ENCODE results near the gene SMPDL3B.

SMPDL3B gene, protein sequence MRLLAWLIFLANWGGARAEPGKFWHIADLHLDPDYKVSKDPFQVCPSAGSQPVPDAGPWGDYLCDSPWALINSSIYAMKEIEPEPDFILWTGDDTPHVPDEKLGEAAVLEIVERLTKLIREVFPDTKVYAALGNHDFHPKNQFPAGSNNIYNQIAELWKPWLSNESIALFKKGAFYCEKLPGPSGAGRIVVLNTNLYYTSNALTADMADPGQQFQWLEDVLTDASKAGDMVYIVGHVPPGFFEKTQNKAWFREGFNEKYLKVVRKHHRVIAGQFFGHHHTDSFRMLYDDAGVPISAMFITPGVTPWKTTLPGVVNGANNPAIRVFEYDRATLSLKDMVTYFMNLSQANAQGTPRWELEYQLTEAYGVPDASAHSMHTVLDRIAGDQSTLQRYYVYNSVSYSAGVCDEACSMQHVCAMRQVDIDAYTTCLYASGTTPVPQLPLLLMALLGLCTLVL

DNA sequence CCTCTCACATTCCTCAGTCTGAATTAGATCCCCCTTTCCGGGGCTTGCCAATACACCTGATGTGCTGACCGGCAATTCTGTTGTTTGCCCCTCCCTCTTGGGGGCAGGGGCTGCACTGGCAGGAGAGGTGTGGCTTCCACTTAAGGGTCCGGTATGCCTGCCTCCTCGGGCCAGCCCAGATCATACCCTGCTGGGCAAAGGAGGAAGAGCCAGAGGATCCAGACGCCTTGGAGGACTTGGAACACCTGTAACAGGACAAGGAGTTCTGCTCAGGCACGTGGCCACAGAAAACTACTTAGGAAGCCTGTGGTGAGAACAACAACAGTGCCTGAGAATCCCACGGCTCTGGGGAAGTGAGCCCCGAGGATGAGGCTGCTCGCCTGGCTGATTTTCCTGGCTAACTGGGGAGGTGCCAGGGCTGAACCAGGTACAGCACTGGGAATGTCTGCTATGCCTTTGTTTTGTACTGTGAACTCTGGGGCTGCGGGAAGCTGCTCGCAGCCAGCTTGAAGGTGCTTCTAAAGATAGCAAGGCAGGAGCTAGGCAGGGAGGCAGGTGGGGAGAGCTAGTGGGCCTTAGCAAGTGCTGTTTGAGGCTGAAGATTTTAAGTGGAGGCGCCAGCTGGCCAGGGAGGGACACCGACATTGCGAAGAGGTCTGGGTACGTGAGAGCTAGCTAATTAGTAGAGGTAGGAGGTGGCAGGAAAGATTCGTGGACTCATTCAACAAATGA is at the start of gene SMPDL3B:
Gene SMPDL3B (plus strand): TSS at position 183 of the 732 bp plus-strand sequence. CDS start 184 bp downstream, at position 367.
- no peak for DNase-seq

DNA sequence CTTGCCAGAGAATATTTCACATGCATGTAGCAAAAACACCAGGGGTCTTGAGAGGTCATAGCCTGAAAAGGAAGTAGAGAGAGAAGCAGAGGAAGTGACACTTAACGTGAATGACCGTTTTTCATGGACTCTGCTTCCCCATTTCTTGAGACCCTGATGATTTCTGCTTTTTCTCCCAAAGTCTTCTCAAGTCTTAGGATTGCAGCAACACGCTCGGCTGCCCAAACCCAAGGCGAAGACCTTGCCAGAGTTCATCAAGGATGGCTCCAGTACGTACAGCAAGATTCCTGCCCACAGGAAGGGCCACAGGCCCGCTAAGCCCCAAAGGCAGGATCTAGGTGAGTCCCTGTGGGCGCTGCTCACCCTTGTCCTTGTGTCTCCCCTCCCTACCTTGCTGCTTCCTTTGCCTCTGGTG is 49.7 kb upstream of the SMPDL3B start:
- DNase-seq: no peak

- DNase-seq: no peak
Observed at GRCh38 chr1:27885621-27886352, 49.0 kb upstream of the SMPDL3B start.

DNA sequence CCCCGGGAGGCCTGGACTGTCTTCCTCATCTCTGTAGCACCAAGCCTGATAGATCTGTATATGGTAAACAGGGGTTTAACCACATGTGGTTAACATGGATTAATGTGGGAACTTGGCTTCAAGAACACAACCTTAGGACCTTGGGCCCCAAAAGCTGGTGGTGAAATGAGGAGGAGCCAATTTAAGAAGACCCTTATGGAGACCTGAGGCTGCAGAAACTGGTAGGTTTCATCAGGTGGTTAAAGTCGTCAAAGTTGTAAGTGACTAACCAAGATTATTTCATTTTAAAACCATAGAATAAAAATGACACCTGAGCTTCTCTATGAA is 48.5 kb upstream of the SMPDL3B start:
- no peak for DNase-seq

DNA sequence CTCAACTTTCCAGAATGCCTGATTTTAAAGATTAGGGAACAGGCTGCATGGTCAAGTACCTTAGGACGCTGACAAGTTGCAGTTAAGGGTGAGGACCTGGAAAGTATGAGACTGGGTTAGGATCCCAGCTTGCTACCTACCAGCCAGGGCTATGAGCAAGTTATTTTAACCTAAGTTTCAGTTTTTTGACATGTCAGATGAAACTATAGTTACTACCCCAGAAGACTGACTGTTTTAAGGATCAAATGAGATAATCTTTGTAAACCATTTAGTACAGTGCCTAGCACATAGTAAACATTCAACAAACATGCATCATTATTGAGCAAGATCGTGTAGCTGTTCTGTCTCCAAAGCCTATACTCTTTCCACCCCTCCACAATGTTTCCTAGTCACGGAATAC is 48.1 kb upstream of the SMPDL3B start:
- no peak for DNase-seq

DNA sequence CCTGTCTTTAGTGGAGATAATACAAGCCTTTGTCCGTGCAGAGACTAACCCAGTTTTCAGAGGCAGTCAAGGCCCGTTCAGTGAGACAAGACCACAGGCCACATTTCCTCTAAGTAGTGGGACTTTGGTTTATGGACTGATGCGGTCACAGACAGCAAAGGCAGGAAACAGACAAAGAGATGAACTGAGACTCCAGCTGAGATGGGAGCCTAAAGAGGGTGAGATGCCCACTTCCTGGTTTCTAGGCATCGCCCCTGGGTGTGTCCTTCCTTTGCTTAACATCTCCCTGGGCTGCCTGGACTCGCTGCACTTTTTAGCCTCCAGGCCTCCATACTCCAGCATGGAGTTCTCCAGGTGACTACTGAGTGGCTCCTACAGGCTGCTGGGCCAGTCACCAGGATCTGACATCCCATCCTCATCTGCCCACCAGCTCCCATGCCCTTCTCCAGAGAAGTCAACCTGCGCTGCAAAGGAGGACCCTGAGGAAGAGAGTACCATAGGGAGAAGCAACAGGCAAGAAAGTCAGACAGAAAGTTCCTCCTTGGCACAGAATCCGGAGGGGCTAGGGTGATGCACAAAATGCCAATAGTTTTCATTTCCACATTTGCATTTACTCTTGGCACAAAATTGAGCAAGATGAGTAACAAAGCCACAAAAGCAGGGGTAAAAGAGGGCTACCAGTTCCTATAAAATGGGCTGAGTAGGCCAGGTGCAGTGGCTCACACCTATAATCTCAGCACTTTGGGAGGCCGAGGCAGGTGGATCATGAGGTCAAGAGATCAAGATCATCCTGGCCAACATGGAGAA is 47.4 kb upstream of the SMPDL3B start:
- peak; percentile 28 for DNase-seq

DNA sequence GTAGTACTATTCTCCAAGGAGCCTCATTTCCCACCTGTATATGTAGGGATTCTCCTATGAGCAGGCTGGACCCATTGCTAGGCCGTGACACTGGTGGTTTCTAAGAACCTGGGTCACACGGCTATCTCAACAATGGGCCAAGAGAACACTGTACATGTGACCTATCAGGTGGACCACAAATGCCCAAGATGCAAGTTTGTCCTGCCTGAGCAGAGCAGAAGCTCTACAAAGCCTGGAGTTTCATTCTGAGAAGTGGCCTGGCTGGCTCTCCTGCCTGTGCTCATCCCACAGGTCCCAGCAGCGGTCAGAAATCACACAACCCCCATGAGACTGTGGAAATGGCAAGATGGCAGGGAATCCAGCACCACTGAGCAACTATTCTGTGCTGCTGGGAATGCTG is 45.3 kb upstream of the SMPDL3B start:
- DNase-seq: no peak

- no peak for DNase-seq
Observed at GRCh38 chr1:27891196-27891889, 43.5 kb upstream of the SMPDL3B start.

GRCh38 chr1:27894521-27894920 is 40.3 kb upstream of the SMPDL3B start:
- DNase-seq: no peak

DNA sequence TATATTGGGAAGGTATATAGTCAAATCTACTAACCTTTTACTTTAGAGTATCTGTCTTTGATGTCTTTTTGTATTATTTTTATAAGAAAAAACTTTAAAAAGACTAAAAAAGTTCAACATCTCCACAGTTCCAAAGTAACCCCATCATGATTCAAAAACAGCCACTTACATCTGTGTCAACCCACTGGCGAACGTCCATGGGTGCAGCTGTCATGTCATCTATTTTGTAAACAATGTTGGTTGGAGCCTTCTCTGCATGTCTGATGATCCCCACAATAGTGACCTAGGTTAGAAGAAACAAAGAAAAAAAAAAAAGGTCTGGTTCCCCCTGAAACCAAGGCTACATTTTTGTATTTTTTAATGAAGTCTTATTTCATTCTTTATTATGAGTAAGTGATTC is 28.0 kb upstream of the SMPDL3B start:
- DNase-seq: no peak

- DNase-seq: no peak
Observed at GRCh38 chr1:27912429-27912828, 22.4 kb upstream of the SMPDL3B start.

GRCh38 chr1:27915082-27915575 is 19.7 kb upstream of the SMPDL3B start:
- DNase-seq: no peak

DNA sequence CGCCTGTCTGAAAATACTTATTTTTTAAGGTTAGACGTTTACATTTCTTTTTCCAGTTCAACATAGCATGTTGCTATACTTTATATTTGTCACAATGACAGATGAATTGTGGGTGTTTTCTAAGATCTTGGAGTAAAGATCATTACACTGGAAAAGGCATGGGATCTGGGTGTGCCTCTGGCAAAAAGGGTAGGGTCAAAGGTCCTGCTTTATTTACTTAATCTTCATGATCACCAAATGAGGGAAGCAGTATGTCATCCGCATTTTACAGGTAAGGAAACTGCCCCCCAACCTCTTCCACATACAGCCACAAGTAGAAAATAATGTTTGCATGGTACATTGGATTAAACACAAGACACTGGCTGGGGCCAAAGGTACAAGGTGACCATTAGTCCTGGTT is 12.5 kb upstream of the SMPDL3B start:
- no peak for DNase-seq

- DNase-seq: no peak
Observed at GRCh38 chr1:27928216-27928954, 6.4 kb upstream of the SMPDL3B start.

DNA sequence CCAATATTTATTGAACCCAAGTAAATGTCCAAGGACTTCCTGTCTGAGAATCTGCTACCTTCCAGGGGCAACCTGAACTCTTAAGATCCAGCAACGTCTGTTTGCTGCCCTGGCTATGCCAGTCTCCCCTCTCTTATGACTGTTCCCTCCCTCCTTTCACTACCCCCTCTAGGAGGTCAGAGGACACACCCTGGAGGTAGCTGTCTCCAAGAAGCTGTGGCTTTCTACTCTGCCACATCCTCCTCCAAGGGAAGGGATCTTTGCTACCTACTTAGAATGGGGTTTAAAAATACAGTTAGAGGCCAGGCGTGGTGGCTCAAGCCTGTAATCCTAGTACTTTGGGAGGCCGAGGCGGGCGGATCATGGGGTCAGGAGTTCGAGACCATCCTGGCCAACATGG is 3.6 kb upstream of the SMPDL3B start:
- DNase-seq: no peak

DNA sequence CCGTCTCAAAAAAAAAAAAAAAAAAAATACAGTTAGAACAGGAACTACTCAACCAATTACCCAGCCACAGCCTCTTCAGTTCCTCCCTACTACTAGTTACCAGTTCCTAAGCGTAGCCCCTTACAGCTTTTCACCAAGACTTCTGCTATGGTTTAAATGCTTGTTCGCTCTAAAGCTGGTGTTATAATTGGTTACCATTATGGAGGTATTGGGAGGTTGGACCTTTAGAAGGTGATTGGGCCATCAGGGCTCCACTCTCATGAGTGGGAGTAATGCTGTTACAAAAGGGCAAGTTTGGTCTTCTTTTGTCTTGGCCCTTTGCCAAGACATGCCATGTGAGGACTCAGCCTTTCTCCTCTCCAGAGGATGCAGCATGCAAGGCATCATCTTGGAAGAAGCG is 3.0 kb upstream of the SMPDL3B start:
- DNase-seq: no peak

DNA sequence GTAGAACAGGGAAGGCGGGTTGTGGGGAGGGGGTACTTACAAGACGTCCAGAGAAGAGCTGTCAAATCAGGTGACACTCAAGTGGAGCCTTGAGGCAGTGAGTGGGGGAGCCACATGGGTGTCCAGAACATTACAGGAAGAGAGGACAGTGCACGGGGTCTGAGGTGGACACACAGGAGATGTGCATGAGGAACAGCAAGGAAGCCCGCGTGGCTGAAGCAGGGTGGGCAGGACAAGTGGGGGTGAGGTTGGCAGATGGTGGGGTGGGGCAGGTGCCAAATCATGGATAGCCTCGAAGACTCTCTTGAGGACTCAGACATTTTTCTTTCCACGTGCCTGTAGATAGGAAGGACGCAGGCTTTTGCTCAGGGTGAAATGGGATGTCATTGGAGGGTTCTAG is 921 bp downstream of the SMPDL3B start:
- DNase-seq: no peak

GRCh38 chr1:27936370-27936769 is 1.6 kb downstream of the SMPDL3B start:
- DNase-seq: no peak

GRCh38 chr1:27937524-27937836 is 2.7 kb downstream of the SMPDL3B start:
- no peak for DNase-seq

DNA sequence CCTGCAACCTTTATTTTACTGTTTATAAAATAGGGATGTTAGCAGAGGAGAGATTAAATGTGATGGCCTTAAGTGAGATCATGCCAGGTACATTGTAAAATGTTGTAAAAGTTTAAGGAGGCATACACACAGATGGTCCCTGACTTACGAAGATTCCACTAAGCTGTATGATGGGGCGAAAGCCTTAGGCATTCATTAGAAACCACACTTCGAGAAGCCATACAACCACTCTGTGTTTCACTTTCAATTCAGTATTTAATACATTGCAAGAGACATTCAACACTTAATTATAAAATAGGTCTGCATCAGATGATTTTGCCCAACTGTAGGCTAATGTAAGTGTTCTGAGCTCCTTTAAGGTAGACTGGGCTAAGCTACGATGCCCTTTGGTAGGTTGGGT is 3.7 kb downstream of the SMPDL3B start:
- DNase-seq: no peak

- DNase-seq: no peak
Observed at GRCh38 chr1:27940297-27940696, 5.5 kb downstream of the SMPDL3B start.
